ENCODE data around the gene EFHC1.

GRCh38 chr6:52384145-52384766, 35.9 kb upstream of the EFHC1 start:
- TF ChIP-seq, protein P1, sequence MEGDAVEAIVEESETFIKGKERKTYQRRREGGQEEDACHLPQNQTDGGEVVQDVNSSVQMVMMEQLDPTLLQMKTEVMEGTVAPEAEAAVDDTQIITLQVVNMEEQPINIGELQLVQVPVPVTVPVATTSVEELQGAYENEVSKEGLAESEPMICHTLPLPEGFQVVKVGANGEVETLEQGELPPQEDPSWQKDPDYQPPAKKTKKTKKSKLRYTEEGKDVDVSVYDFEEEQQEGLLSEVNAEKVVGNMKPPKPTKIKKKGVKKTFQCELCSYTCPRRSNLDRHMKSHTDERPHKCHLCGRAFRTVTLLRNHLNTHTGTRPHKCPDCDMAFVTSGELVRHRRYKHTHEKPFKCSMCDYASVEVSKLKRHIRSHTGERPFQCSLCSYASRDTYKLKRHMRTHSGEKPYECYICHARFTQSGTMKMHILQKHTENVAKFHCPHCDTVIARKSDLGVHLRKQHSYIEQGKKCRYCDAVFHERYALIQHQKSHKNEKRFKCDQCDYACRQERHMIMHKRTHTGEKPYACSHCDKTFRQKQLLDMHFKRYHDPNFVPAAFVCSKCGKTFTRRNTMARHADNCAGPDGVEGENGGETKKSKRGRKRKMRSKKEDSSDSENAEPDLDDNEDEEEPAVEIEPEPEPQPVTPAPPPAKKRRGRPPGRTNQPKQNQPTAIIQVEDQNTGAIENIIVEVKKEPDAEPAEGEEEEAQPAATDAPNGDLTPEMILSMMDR (IDR thresholded peaks at IDR 0.05): no peak
- TF ChIP-seq POLR2A (IDR thresholded peaks at IDR 0.05) (no peak), EP300 (IDR thresholded peaks at IDR 0.05) (no peak)
